Stimulated activated CD4-positive, alpha-beta T cell treated with anti-CD3 and anti-CD28 coated beads, Interleukin-12 subunit alpha, Interleukin-12 subunit beta, amount 100 ng/mL, for 24 hours (primary cell): ENCODE data around the gene MTR.

ENCODE experiments used
- DNase-seq, 2 experiments: peaks; one replicate each; pipeline ENCODE4 v3.0.0-alpha.2; 2020; ENCODE audit warnings: low read depth in 2 of 2

MTR gene

DNA sequence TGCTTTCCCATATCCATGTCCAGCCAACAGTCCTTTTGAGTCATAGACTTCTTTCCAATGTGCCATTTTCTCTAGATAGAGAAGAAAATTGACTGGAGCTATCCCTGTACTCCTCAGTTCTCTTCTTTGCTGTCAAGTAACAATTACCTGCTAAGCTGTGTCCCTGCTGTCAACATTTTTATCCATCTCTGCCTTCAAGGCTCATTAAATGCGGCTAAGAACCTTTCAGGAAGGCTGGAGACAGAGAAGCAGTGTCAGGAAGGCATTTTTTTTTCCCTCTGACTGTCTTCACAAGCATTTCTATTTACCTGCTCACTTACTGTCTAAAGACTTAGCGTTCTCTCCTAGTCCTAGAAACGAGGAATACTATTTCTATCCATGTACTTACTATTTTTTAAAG, 69.1 kb downstream of the MTR start:
- DNase-seq, result no peak

DNA sequence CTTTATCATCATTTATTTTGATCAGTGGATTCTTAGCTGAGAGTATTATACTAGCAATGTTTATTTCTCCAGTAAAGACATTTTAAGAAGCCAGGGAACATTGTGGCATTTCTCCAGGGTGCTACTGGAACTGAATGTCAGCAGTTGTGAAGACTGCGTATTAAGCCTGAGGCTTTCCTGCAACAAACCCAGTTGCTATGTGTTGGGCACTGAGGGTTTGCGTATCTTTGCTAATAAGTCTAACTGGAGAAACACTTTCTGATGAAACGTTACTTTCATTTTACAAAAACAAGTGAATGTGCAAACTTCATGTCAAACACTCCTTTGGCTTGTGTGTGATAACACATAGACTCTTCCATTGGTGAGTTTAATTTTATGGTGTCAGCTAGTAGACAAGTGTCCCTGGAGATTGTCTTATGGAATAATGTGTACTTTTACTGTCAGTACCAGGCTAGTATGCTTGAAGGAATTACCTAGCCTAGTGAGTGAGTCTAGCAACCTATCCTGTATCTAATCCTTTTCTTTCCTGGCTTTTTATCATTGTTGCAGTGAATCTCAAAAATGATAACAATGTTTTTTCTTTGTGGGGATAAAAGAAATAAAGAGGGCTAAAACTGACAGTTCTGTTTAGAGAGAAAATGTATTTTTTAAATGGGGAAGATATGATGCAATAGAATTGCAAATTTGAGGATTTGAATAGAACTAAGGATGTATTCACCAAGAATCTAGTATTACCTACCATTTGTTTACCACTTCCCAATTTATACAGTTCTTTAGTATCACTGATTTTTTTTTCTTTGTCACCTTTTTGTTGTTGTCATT, 70.1 kb downstream of the MTR start:
- no peak for DNase-seq

GRCh38 chr1:236865818-236866155, 70.7 kb downstream of the MTR start:
- DNase-seq, result no peak

GRCh38 chr1:236868625-236869467, 73.8 kb downstream of the MTR start:
- peak in 1 of 2 experiments; percentile 20 for DNase-seq

DNA sequence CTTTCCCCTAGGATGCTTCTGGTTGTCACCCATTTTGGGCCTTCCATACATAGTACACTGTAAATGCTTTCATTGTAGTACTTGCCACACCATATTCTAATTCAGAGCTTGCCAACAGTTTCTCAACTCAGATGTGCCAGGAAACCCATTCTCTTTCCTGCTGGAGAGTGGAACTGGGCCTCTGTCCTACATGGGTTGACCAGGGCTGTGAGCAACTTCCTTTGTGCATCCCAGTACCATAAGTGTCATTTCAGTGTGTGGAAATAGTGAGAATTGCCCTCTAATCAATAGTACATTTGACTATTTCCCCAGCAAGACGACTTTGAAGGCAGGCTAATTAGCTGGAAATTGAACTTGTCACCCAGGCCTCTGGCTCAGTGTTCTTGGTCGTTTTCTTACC, 74.8 kb downstream of the MTR start:
- DNase-seq, result no peak

GRCh38 chr1:236870721-236871120, 75.6 kb downstream of the MTR start:
- no peak for DNase-seq

GRCh38 chr1:236872075-236872666, 77.1 kb downstream of the MTR start:
- no peak for DNase-seq

GRCh38 chr1:236875975-236876374, 80.9 kb downstream of the MTR start:
- DNase-seq, result no peak

DNA sequence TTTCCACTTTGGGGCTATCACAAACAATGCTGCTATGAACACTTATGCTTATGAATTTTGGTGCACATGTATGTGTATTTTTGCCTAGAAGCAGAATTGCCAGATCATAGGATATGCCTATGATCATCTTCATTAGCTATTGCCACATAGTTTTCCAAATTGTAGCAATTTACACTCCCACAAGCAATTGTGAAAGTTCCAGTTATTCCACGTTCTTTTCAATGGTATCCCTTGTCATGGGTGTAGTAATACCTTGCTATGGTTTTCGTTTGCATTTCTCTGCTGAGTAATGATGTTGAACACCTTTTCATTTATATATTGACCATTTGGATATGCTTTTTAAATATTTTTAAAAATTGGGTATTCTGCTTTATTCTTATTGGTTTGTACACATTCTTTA, 82.6 kb downstream of the MTR start:
- DNase-seq, result no peak

DNA sequence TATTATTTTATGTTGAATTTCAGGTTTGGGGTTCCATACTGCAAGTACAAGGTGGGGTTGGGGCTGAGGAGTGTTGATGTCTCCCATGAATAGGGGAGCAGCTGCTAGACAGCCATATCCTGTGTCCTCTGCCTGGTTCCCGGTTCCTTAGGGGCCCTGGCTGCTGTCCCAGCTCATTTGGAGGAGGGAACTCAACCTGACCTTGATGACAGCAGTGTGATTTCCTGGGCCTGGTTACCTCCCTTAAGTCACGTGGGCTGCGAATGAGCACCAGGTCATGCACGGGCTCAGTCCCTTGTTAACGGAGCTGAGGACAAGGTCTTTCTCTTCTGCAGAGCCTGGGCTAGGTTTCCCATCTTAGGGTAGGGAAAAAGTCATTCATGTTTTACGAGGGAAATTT, 85.1 kb downstream of the MTR start:
- DNase-seq, result no peak

DNA sequence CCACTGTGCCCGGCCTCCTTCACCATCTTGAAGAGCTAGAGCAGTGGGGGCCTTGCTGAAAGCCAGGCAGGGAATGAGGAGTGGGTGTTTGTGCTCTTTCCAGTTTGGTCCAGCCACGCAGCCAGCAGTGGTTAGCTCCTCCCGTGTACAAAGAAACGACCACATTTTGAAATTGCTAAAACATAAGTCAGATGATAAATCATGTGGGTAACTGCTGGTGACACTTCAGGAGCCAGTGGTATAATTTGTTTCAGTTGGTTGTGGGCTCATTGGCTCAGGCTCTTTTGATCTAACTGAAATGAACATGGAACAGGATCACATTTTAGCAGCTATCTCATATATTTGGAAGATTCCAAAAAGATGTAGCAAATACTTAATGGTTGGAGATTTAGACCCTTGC, 87.6 kb downstream of the MTR start:
- no peak for DNase-seq

DNA sequence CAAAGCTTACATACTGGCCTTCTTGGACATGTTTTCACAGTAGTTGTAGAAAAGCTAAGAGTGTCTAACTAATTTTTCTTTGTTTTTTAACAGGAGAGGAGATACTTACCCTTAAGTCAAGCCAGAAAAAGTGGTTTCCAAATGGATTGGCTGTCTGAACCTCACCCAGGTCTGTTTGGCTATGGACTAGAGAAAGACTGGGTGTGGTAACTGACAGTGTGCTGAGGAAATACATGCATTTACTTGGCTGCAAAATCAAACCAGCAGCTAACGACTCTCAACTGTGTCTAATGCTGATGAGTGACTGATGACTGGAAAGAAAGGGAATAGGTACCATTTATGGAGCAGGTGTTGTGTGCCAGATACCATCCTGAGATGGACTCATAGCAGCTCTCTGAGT, 91.1 kb downstream of the MTR start:
- no peak for DNase-seq

DNA sequence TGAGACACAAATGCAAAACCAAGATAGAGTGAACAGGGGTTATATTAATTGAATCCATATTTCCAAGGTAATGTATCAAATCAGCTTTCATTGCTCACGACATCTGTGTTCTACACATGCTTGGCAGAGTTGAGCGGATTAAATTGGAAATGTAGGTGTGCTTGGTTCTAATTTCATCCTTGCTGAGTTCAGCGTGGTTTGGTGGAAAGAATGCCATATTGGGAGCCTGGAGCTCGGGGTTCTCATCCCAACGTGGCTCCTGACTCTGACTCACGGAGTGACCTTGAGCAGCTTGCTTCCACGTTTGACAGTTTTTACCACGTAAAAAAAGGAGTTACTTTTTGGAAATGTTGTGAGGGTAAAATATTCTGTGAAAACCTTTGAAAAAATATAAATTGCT, 92.0 kb downstream of the MTR start:
- DNase-seq, result no peak

DNA sequence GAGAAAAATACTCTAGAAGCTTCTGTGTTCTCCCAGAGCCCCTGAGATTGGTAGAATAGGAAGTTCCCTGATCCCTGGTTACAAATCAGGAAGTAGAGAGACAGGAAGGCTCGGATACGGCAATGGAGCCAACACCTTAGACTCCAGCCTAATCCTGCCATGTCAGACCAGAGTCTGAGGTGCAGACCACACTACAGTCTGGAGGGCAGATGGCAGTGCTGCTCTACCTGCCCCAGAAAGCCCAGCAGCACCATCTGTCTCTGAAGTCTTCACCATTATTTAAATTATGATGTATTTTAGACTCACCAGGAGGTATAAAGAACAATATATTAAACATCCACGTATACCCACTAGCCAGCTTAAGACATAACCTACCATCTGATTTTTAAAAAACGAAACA, 93.0 kb downstream of the MTR start:
- DNase-seq, result no peak

GRCh38 chr1:236888903-236889302, 93.8 kb downstream of the MTR start:
- DNase-seq, result no peak

GRCh38 chr1:236890152-236891056, 95.3 kb downstream of the MTR start:
- DNase-seq, result no peak

GRCh38 chr1:236893626-236894545, 98.8 kb downstream of the MTR start:
- DNase-seq, result no peak

DNA sequence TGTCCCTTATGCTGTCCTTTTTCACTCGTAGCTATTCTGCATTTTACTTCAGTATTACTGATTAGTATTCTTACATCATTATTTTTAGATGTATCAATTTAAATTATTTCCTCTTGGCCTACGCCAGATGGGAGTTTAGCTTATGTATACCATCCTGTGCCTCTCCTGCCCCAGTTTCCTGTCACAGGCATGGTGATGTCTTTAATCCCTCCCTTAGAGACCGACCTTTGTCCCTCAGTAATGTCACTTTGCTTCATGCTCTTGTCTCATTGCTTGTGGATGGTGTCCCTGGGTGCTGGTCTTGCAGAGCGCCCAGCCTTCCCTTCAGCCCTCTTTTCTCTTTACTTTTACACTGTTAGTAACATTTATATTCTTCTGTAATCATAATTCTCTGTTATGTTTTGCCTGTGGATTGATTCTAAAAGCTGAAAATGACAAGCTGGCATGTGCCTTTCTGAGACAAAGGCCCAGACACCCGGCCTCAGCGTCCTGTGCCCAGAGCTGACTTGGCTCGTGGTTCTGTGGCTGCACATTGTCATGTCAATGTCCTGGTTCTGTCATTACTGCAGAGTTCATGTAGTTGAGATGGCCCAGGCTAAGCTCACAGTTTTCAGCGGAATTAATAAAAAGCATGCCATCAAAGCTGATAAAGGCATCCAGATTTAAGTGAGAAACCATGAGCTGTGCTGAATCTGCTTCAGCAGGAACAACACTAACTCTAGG, 100.7 kb downstream of the MTR start:
- DNase-seq, result no peak

- DNase-seq, result no peak
These were observed 101.6 kb downstream of the MTR start for GRCh38 chr1:236896716-236897115.
